Activated T-cell treated with anti-CD3 and anti-CD28 coated beads for 24 hours (primary cell): ENCODE results near the gene ENOX1.

Experiments
- DNase-seq: peaks from one replicate; pipeline ENCODE4 v3.0.0-alpha.2; 2020; ENCODE audit warnings: low read depth

The ENOX1 gene

GRCh38 chr13:43484432-43485225, 302.1 kb downstream of the ENOX1 start:
- no peak for DNase-seq

- DNase-seq, result no peak
These were observed 302.8 kb downstream of the ENOX1 start for GRCh38 chr13:43483930-43484329.

GRCh38 chr13:43482641-43483040, 304.1 kb downstream of the ENOX1 start:
- DNase-seq, result no peak

GRCh38 chr13:43482026-43482425, 304.7 kb downstream of the ENOX1 start:
- no peak for DNase-seq

GRCh38 chr13:43478902-43479301, 307.9 kb downstream of the ENOX1 start:
- no peak for DNase-seq

- no peak for DNase-seq
These were observed 308.6 kb downstream of the ENOX1 start for GRCh38 chr13:43478211-43478610.

- no peak for DNase-seq
These were observed 311.6 kb downstream of the ENOX1 start for GRCh38 chr13:43475140-43475539.

- DNase-seq, result no peak
These were observed 313.3 kb downstream of the ENOX1 start for GRCh38 chr13:43473437-43473836.

GRCh38 chr13:43472980-43473379, 313.8 kb downstream of the ENOX1 start:
- no peak for DNase-seq

- no peak for DNase-seq
These were observed 314.4 kb downstream of the ENOX1 start for GRCh38 chr13:43472339-43472738.

GRCh38 chr13:43470610-43471009, 316.2 kb downstream of the ENOX1 start:
- DNase-seq, result no peak

- no peak for DNase-seq
These were observed 317.0 kb downstream of the ENOX1 start for GRCh38 chr13:43469791-43470190.

- DNase-seq, result no peak
These were observed 322.1 kb downstream of the ENOX1 start for GRCh38 chr13:43464578-43465264.

GRCh38 chr13:43448605-43449336, 338.0 kb downstream of the ENOX1 start:
- DNase-seq, result no peak

GRCh38 chr13:43446126-43446525, 340.6 kb downstream of the ENOX1 start:
- DNase-seq, result no peak

GRCh38 chr13:43445668-43446067, 341.1 kb downstream of the ENOX1 start:
- no peak for DNase-seq

GRCh38 chr13:43444081-43444480, 342.7 kb downstream of the ENOX1 start:
- no peak for DNase-seq

- DNase-seq, result no peak
These were observed 344.8 kb downstream of the ENOX1 start for GRCh38 chr13:43441899-43442499.

- no peak for DNase-seq
These were observed 345.3 kb downstream of the ENOX1 start for GRCh38 chr13:43441464-43441863.

GRCh38 chr13:43434191-43434590, 352.6 kb downstream of the ENOX1 start:
- no peak for DNase-seq

- no peak for DNase-seq
These were observed 353.1 kb downstream of the ENOX1 start for GRCh38 chr13:43433691-43434141.

GRCh38 chr13:43432958-43433357, 353.8 kb downstream of the ENOX1 start:
- DNase-seq, result no peak
